ENCODE data around the gene RCSD1.

The RCSD1 gene

DNA sequence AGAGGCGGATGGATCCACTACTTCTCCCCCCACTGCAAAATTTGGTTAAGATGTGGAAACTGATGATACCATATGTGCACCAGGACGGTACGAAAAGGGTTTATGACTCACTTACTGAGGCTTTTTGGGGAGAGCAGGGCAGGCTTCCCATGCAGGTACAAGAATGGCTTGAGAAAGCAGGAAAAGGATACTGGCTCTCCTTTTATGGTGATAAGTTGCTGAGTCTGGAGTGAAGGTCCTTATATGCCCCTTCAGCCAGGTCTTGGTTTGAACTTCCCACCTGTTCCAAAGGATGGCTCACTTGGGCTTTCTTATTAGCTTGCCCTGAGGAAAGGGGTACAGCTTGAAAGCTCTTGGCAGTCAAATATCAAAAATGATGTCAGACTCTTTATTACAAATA, 114.9 kb downstream of the RCSD1 start:
- H2AFZ ChIP-seq (ENCODE audit: low read depth, low read length, severe bottlenecking) = no peak overlapping the region
- H3K4me2 ChIP-seq (ENCODE audit: low read depth, low read length, poor library complexity, severe bottlenecking) = no peak overlapping the region
- H3K36me3 ChIP-seq (ENCODE audit: low read length) = no peaks in the 10 kb centered on the region
- no peak overlapping the region for H3K9ac ChIP-seq (ENCODE audit: low read length)
- H3K9me3 ChIP-seq (ENCODE audit: insufficient read depth, low read length) = no peaks in the 10 kb centered on the region
- TF ChIP-seq, protein P1, sequence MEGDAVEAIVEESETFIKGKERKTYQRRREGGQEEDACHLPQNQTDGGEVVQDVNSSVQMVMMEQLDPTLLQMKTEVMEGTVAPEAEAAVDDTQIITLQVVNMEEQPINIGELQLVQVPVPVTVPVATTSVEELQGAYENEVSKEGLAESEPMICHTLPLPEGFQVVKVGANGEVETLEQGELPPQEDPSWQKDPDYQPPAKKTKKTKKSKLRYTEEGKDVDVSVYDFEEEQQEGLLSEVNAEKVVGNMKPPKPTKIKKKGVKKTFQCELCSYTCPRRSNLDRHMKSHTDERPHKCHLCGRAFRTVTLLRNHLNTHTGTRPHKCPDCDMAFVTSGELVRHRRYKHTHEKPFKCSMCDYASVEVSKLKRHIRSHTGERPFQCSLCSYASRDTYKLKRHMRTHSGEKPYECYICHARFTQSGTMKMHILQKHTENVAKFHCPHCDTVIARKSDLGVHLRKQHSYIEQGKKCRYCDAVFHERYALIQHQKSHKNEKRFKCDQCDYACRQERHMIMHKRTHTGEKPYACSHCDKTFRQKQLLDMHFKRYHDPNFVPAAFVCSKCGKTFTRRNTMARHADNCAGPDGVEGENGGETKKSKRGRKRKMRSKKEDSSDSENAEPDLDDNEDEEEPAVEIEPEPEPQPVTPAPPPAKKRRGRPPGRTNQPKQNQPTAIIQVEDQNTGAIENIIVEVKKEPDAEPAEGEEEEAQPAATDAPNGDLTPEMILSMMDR (IDR thresholded peaks at IDR 0.05; ENCODE audit: insufficient read depth, low read length, poor library complexity, severe bottlenecking) = no peak
- no peak for TF ChIP-seq EZH2phosphoT487 (conservative IDR thresholded peaks at IDR 0.05; ENCODE audit: low read length)
- no peaks in the 10 kb centered on the region for H3K27me3 ChIP-seq (ENCODE audit: low read length)
- H3K27ac ChIP-seq (ENCODE audit: low read depth, low read length) = no peak overlapping the region
- H3K9me2 ChIP-seq (replicated peaks; ENCODE audit: insufficient read depth, low read length) = no peaks in the 10 kb centered on the region
- no peaks in the 10 kb centered on the region for H3K79me2 ChIP-seq (ENCODE audit: insufficient read depth, low read length)
- no peaks in the 10 kb centered on the region for H3F3A ChIP-seq (ENCODE audit: insufficient read depth)
- H3K4me3 ChIP-seq (ENCODE audit: insufficient read depth, low read length, poor library complexity, severe bottlenecking) = no peak overlapping the region
- H4K20me1 ChIP-seq (ENCODE audit: low read depth, low read length) = no peaks in the 10 kb centered on the region

DNA sequence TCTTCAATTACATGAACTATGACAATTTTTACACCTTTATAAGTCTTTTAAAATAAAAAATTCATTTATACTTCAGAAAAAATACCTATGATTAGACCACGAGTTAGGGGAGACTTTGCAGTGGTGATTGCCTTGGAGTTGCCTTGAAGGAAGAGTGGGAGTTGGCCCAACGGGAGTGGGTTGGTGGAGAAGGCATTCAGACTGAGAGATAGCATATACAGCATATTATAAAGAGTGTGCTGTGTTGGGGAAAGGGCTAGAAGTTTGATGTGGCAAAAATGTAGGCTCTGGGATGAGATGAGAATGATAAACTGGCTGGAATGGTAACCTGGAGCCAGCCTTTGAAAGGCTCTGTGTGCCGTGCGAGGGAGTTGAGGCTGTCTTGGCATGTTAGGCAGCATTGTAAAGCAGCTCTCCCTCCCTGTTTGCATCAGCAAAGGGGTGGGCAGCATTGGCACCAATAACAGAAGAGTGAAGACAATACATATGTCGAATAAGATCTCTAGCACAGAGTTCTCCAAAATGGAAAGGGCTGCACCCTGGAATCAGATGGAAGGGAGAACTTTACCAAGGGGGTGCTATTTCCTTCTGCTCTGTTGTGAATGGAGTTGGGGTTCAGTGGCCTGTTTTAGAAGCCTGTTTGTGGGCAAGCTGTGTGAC, 116.1 kb downstream of the RCSD1 start:
- H2AFZ ChIP-seq (ENCODE audit: low read depth, low read length, severe bottlenecking) = no peak overlapping the region
- H3F3A ChIP-seq (ENCODE audit: insufficient read depth) = no peaks in the 10 kb centered on the region
- no peaks in the 10 kb centered on the region for H3K79me2 ChIP-seq (ENCODE audit: insufficient read depth, low read length)
- no peaks in the 10 kb centered on the region for H3K9me3 ChIP-seq (ENCODE audit: insufficient read depth, low read length)
- TF ChIP-seq, protein P1 (IDR thresholded peaks at IDR 0.05; ENCODE audit: insufficient read depth, low read length, poor library complexity, severe bottlenecking) = no peak
- TF ChIP-seq EZH2phosphoT487 (conservative IDR thresholded peaks at IDR 0.05; ENCODE audit: low read length) = no peak
- no peak overlapping the region for H3K4me2 ChIP-seq (ENCODE audit: low read depth, low read length, poor library complexity, severe bottlenecking)
- H3K27me3 ChIP-seq (ENCODE audit: low read length) = no peaks in the 10 kb centered on the region
- H3K4me3 ChIP-seq (ENCODE audit: insufficient read depth, low read length, poor library complexity, severe bottlenecking) = no peak overlapping the region
- H3K9ac ChIP-seq (ENCODE audit: low read length) = no peak overlapping the region
- H4K20me1 ChIP-seq (ENCODE audit: low read depth, low read length) = no peaks in the 10 kb centered on the region
- no peaks in the 10 kb centered on the region for H3K36me3 ChIP-seq (ENCODE audit: low read length)
- no peak overlapping the region for H3K27ac ChIP-seq (ENCODE audit: low read depth, low read length)
- H3K9me2 ChIP-seq (replicated peaks; ENCODE audit: insufficient read depth, low read length) = no peaks in the 10 kb centered on the region

GRCh38 chr1:167746988-167747655, 117.1 kb downstream of the RCSD1 start:
- no peaks in the 10 kb centered on the region for H3K9me3 ChIP-seq (ENCODE audit: insufficient read depth, low read length)
- H4K20me1 ChIP-seq (ENCODE audit: low read depth, low read length) = no peaks in the 10 kb centered on the region
- H2AFZ ChIP-seq (ENCODE audit: low read depth, low read length, severe bottlenecking) = no peak overlapping the region
- no peak overlapping the region for H3K27ac ChIP-seq (ENCODE audit: low read depth, low read length)
- TF ChIP-seq, protein P1 (IDR thresholded peaks at IDR 0.05; ENCODE audit: insufficient read depth, low read length, poor library complexity, severe bottlenecking) = no peak
- no peak for TF ChIP-seq EZH2phosphoT487 (conservative IDR thresholded peaks at IDR 0.05; ENCODE audit: low read length)
- no peak overlapping the region for H3K4me2 ChIP-seq (ENCODE audit: low read depth, low read length, poor library complexity, severe bottlenecking)
- no peaks in the 10 kb centered on the region for H3K27me3 ChIP-seq (ENCODE audit: low read length)
- H3K79me2 ChIP-seq (ENCODE audit: insufficient read depth, low read length) = no peaks in the 10 kb centered on the region
- H3K9me2 ChIP-seq (replicated peaks; ENCODE audit: insufficient read depth, low read length) = no peaks in the 10 kb centered on the region
- no peak overlapping the region for H3K9ac ChIP-seq (ENCODE audit: low read length)
- no peaks in the 10 kb centered on the region for H3K36me3 ChIP-seq (ENCODE audit: low read length)
- H3F3A ChIP-seq (ENCODE audit: insufficient read depth) = no peaks in the 10 kb centered on the region
- no peak overlapping the region for H3K4me3 ChIP-seq (ENCODE audit: insufficient read depth, low read length, poor library complexity, severe bottlenecking)
